Body of pancreas (tissue), 4 donors: ENCODE results near the gene PRDM16. TPM values are rescaled to one million over a fixed set of nuclear protein-coding genes. Genes with fewer than 3 reads are reported as not detected.

Source experiments
- ATAC-seq: fragments of 150-250 bp; one replicate; pipeline ENCODE4 v1.9.1; 2016
- DNase-seq, 4 donors: peaks; one replicate each; pipeline ENCODE4 v3.0.0-alpha.2; 2019
- H3K27ac ChIP-seq, 4 donors: fragments of 200-600 bp; sonication (generic); 1 replicate in 3 of 4; 2 replicates in 1 of 4; pipeline versions ENCODE4 v1.5.1 to v1.6.1; 2016 to 2019; ENCODE audit warnings: mild to moderate bottlenecking in 1 of 4, mixed read lengths in 1 of 4, moderate library complexity in 1 of 4
- H3K27me3 ChIP-seq, 2 donors: fragments of 200-600 bp; sonication (generic); one replicate each; pipeline ENCODE4 v1.6.0; 2016; ENCODE audit warnings: mild to moderate bottlenecking in 1 of 2
- H3K36me3 ChIP-seq, 2 donors: fragments of 200-600 bp; sonication (generic); replicated peaks in 1 of 2; 2 replicates each; pipeline ENCODE4 v1.5.1; 2016; ENCODE audit warnings: low read depth in 2 of 2; ENCODE audit not compliant: insufficient read depth in 1 of 2
- H3K4me1 ChIP-seq: fragments of 200-600 bp; sonication (generic); one replicate; pipeline ENCODE4 v1.6.0; 2016
- H3K4me3 ChIP-seq, 2 donors: fragments of 200-600 bp; sonication (generic); 1 replicate in 1 of 2; 2 replicates in 1 of 2; pipeline ENCODE4 v1.5.1; 2016 to 2019
- H3K9me3 ChIP-seq, 3 donors: fragments of 200-600 bp; sonication (generic); 1 replicate in 2 of 3; 2 replicates in 1 of 3; pipeline ENCODE4 v1.5.1; 2016
- POLR2A ChIP-seq, 3 donors: fragments of 450-650 bp; IDR thresholded peaks; one replicate each; pipeline ENCODE4 v1.6.1; 2016; ENCODE audit warnings: antibody characterized with exemption in 3 of 3, mild to moderate bottlenecking in 2 of 3
- WGBS, 2 donors: methylation state at CpG; one replicate each; pipeline ENCODE4 v1.1.5; 2017; 5-methylcytosine and 5-hydroxymethylcytosine counted together
- intact Hi-C: fragments of 100-400 bp; cut with DNase I; formaldehyde crosslinking; loops from one replicate; pipeline ENCODE4 v1.15.1; 2023
- total RNA-seq, 2 donors: library from RNA; depleted of rRNA; stranded (reverse); fragments of >200 nt; gene quantifications; one replicate each; pipeline ENCODE4 v1.1.0, GENCODE V29; 2016
- TF ChIP-seq, protein P1 (sequence below), 7 experiments: fragments of 450-650 bp in 4 of 7; fragments of 200-600 bp in 3 of 7; sonication (generic) in 3 of 7; IDR thresholded peaks; one replicate each; pipeline ENCODE4 v1.5.1; 2016 to 2019; ENCODE audit warnings: antibody characterized with exemption in 7 of 7

PRDM16 gene
- total RNA-seq, 2 donors from 2014 or later, result 15.2 to 16.6 TPM

DNA sequence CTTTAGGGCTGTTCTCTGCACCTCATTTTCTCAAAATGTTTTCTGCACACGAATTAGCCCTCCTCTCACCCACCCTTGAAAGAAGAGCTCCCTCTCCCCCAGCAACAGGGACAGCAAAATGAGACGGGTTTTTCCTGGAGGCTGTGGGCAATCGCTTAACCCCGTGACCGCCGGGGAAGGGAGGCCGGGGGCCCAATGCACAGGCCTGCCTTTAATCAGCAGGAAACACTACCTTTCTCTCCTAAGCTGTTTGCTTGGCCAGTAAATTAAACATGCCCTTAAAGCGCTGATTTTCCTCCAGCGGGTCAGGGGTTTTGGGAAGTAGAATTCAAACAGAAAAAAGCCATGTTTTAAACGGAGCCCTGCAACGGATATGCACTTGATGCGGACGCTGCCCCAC, 114.4 kb downstream of the PRDM16 start:
- Histone ChIP-seq H3K4me1 (peaks cover 31% of the 10 kb centered on the region), H3K27me3 (no peaks in the 10 kb centered on the region), H3K9me3 (no peaks in the 10 kb centered on the region), H3K4me3 (no peak overlapping the region), H3K36me3 (no peaks in the 10 kb centered on the region), H3K27ac (no peak overlapping the region)
- intact Hi-C loops, result no loop called here
- ATAC-seq, result no peak
- TF ChIP-seq, protein P1, sequence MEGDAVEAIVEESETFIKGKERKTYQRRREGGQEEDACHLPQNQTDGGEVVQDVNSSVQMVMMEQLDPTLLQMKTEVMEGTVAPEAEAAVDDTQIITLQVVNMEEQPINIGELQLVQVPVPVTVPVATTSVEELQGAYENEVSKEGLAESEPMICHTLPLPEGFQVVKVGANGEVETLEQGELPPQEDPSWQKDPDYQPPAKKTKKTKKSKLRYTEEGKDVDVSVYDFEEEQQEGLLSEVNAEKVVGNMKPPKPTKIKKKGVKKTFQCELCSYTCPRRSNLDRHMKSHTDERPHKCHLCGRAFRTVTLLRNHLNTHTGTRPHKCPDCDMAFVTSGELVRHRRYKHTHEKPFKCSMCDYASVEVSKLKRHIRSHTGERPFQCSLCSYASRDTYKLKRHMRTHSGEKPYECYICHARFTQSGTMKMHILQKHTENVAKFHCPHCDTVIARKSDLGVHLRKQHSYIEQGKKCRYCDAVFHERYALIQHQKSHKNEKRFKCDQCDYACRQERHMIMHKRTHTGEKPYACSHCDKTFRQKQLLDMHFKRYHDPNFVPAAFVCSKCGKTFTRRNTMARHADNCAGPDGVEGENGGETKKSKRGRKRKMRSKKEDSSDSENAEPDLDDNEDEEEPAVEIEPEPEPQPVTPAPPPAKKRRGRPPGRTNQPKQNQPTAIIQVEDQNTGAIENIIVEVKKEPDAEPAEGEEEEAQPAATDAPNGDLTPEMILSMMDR (IDR thresholded peaks at IDR 0.05), result no peak
- no peak for TF ChIP-seq POLR2A (IDR thresholded peaks at IDR 0.05)
- 61 to 88% methylated on average over 11 to 13 of the region's 13 CpGs for WGBS, 2 donors
- DNase-seq, result no peak

DNA sequence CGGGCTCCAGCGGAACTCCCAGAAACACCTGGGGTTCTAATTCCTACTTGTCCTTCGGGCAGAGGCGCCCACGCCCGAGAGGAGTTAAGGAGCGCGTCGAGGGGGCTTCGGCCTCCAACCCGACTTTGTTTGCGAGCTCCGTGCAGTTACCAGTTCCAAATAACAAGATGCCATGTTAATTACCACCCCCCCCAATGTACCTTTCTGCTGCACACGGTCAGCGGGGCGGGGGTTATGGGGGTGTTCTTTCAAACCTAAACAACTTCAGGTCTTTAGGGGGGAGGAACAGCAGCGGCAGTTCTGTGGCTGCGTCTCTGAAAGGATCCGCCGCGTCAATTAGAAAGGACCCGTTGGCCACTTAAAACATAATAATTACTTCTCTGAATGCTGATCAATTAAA, 114.8 kb downstream of the PRDM16 start:
- Histone ChIP-seq H3K9me3 (no peaks in the 10 kb centered on the region), H3K4me3 (no peak overlapping the region), H3K4me1 (peaks cover 31% of the 10 kb centered on the region), H3K27me3 (no peaks in the 10 kb centered on the region), H3K36me3 (no peaks in the 10 kb centered on the region), H3K27ac (no peak overlapping the region)
- intact Hi-C loops, result no loop called here
- TF ChIP-seq, protein P1 (IDR thresholded peaks at IDR 0.05), result no peak
- no peak for TF ChIP-seq POLR2A (IDR thresholded peaks at IDR 0.05)
- DNase-seq (no peak), ATAC-seq (no peak)
- WGBS, 2 donors, result 69 to 87% methylated on average over 19 to 22 of the region's 22 CpGs

DNA sequence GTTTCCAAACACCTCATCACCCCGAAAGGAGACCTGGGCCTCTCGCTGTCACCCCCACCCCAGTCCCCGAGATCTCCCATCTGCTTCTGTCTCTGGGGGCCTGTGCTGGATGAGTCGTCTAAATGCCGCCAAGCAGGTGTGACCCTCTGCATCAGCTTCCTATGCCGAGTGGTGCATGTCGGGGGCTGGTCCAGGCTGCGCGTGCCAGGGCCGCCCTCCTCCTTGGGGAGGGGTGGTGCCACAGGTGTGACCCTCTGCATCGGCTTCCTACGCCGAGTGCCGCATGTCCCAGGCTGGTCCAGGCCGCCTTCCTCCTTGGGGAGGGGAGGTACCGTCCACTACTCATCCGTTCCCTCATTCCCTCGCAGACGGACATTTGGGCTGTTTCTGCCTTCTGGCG, 115.7 kb downstream of the PRDM16 start:
- Histone ChIP-seq H3K4me3 (no peak overlapping the region), H3K36me3 (no peaks in the 10 kb centered on the region), H3K9me3 (no peaks in the 10 kb centered on the region), H3K27ac (no peak overlapping the region), H3K27me3 (no peaks in the 10 kb centered on the region), H3K4me1 (peaks cover 33% of the 10 kb centered on the region)
- TF ChIP-seq, protein P1 (IDR thresholded peaks at IDR 0.05), result no peak
- TF ChIP-seq POLR2A (IDR thresholded peaks at IDR 0.05), result no peak
- intact Hi-C loops, result no loop called here
- no peak for ATAC-seq
- WGBS, 2 donors, result 90 to 92% methylated on average over 12 to 20 of the region's 20 CpGs
- DNase-seq, result no peak

DNA sequence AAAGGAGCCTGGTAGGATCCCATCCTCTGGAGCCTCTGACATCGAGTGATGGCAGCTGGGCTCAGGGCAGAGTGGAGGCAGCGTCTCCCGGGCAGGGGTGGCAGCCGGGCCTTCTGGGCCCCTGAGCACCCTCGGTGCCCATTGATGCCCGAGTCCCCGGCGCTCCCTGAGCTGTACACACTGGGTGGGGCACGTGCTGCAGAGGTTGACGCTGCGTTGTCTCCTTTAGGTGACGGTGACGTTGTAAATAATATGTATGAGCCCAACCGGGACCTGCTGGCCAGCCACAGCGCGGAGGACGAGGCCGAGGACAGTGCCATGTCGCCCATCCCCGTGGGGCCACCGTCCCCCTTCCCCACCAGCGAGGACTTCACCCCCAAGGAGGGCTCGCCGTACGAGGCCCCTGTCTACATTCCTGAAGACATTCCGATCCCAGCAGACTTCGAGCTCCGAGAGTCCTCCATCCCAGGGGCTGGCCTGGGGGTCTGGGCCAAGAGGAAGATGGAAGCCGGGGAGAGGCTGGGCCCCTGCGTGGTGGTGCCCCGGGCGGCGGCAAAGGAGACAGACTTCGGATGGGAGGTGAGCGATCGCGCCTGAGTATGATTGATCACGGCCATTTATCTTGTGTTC, 117.0 kb downstream of the PRDM16 start:
- WGBS, 2 donors, result 84 to 89% methylated on average over 20 to 33 of the region's 38 CpGs
- TF ChIP-seq, protein P1 (IDR thresholded peaks at IDR 0.05), result no peak
- TF ChIP-seq POLR2A (IDR thresholded peaks at IDR 0.05), result no peak
- no peaks in the 10 kb centered on the region for H3K27me3 ChIP-seq
- intact Hi-C loops, result no loop called here
- H3K36me3 ChIP-seq, result no peaks in the 10 kb centered on the region
- no peaks in the 10 kb centered on the region for H3K9me3 ChIP-seq
- H3K4me3 ChIP-seq, result no peak overlapping the region
- ATAC-seq, result no peak
- DNase-seq, result no peak
- peak overlapping the region in 3 of 4 donors; percentile 72 to 82 (median 74) for H3K27ac ChIP-seq
- peaks cover 40% of the 10 kb centered on the region for H3K4me1 ChIP-seq

GRCh38 chr1:3186526-3186921, 117.5 kb downstream of the PRDM16 start:
- H3K9me3 ChIP-seq, result no peaks in the 10 kb centered on the region
- no peak overlapping the region for H3K4me3 ChIP-seq
- intact Hi-C loops, result no loop called here
- 52 to 92% methylated on average over 5 to 22 of the region's 22 CpGs for WGBS, 2 donors
- no peaks in the 10 kb centered on the region for H3K27me3 ChIP-seq
- peak overlapping the region; percentile 45 to 82 (median 73) for H3K27ac ChIP-seq
- peaks cover 40% of the 10 kb centered on the region for H3K4me1 ChIP-seq
- DNase-seq, result peak; percentile 61 to 83 (median 74)
- H3K36me3 ChIP-seq, result no peaks in the 10 kb centered on the region
- peak; percentile 34 for ATAC-seq
- TF ChIP-seq POLR2A (IDR thresholded peaks at IDR 0.05), result no peak
- TF ChIP-seq, protein P1 (IDR thresholded peaks at IDR 0.05), result peak in 1 of 7 experiments; percentile 7
